ENCODE data around the gene MARCHF9.
A peak's percentile ranks its signal among the peaks of the same experiment; 100 is the strongest.

Gene MARCHF9

DNA sequence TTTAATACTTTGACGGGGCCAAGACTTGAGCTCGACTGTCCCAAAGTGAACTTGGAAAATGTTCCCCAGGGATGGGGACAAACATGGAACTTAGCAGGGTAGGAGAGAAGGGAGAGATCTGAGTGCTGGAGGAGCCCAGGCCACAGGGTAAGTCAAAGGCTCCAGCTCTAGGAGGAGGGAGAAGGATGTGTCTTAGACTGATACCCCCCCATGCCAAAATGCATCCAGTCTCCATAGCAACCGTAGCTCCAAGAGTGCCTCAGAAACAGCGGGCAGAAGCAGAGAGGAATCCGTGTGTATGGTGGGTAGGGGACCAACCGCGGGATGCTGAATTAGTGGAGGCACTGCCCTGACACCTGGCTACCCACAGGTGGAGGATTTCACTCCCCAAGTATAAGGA is 15.5 kb upstream of the MARCHF9 start:
- Mint-ChIP-seq H3K4me1 (peaks cover 36% of the 10 kb centered on the region), H3K4me3 (peak overlapping the region; percentile 46), H3K27me3 (no peaks in the 10 kb centered on the region), H3K27ac (peak overlapping the region; percentile 60), H3K9me3 (no peaks in the 10 kb centered on the region), H3K36me3 (peaks cover 9% of the 10 kb centered on the region)
- no peak for DNase-seq (ENCODE audit: low spot score in 2 of 2)
- no peak for ATAC-seq (ENCODE audit: low read depth)

DNA sequence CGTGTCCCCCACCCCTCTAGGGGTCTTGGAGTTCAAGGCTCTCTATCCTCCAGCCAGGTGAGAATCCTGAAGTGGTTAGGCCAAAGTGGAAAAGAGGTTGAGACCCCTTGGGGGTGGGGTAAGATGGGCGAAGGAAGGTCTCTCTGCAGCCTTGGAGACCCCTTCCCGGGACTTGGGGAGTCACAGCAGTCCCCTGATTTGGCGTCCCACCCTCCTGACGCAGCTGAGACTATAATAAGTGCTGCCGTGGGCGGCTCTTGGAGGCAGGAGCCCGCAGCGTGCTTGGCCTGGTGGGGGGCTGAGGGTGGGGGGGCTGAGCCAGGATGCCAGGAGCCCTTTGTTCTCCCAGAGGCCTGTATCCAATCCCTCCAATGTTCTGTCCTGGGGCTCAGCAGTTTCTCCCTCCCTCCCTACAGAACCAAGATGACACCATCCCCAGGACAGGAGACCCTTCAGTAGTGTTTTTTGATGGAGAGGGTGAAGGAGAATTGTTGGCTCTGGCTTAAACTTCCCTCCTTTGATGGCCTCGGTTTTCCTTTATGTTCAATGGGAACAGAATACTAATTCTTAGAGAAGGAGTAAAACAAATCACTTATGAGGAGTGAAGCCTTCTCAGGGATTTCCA is 14.9 kb upstream of the MARCHF9 start:
- Mint-ChIP-seq H3K4me3 (no peak overlapping the region), H3K4me1 (peaks cover 38% of the 10 kb centered on the region), H3K9me3 (no peaks in the 10 kb centered on the region), H3K27ac (peak overlapping the region; percentile 87), H3K36me3 (peaks cover 7% of the 10 kb centered on the region), H3K27me3 (no peaks in the 10 kb centered on the region)
- ATAC-seq (ENCODE audit: low read depth) (no peak), DNase-seq (ENCODE audit: low spot score in 2 of 2) (no peak)

DNA sequence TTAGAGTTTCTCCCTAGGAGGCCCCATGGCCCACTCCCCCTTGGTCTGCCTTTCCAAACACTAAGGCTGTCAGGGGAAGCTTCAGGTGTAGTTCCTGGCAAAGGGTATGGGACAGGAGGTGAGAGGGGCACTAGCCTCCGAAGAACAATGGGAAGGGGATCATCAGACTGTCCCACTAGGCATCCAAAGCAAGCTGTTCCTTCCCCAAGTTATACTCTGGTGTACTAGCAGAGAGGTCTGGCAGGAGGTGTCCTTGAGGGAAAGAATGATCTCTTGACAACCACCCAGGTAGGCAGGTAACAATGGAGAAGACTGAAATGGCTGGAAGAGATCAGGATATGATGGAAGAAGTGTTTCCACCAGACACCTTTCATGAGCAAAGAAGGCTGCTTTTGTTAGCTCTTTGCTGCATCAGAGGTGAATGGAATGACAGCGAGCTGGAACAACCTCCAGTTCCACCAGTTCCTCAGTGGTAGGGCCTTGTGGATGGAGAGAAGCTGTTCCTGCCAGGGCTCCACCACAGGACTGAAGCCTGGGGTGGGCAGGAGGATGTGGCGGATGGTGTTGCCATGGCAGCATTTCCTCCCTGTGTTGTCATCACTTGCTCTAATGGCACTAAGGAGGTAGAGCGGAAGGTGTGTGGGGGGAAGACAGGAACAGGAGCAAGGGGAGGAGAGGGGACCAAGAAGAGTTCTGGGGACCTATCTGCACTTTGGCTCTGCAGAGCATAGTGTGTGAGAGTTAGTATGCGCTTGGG is 14.1 kb upstream of the MARCHF9 start:
- peak; percentile 37 for ATAC-seq (ENCODE audit: low read depth)
- Mint-ChIP-seq H3K4me1 (peaks cover 43% of the 10 kb centered on the region), H3K27ac (peak overlapping the region; percentile 87), H3K4me3 (peak overlapping the region; percentile 90), H3K27me3 (no peaks in the 10 kb centered on the region), H3K9me3 (no peaks in the 10 kb centered on the region), H3K36me3 (peaks cover 7% of the 10 kb centered on the region)
- peak; percentile 32 to 42 for DNase-seq (ENCODE audit: low spot score in 2 of 2)

DNA sequence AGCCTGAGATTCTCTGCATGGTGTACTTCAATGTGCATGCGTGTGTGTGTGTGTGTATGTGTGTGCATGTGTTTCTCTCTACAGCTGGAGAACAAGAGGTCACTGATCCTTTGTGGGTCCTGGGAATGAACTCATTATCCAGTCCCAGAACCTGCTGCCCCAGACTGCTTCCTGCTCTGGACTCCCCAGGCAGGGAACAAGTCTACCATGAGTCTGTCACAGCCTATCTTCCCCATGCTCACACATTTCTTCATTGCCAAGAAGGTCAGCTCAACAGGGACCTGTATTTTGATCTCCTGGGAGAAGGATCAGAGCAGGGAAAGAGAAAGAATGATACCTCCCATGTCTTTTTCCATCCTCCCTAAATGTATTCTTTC is 13.5 kb upstream of the MARCHF9 start:
- Mint-ChIP-seq H3K4me1 (peaks cover 48% of the 10 kb centered on the region), H3K4me3 (peak overlapping the region; percentile 90)

DNA sequence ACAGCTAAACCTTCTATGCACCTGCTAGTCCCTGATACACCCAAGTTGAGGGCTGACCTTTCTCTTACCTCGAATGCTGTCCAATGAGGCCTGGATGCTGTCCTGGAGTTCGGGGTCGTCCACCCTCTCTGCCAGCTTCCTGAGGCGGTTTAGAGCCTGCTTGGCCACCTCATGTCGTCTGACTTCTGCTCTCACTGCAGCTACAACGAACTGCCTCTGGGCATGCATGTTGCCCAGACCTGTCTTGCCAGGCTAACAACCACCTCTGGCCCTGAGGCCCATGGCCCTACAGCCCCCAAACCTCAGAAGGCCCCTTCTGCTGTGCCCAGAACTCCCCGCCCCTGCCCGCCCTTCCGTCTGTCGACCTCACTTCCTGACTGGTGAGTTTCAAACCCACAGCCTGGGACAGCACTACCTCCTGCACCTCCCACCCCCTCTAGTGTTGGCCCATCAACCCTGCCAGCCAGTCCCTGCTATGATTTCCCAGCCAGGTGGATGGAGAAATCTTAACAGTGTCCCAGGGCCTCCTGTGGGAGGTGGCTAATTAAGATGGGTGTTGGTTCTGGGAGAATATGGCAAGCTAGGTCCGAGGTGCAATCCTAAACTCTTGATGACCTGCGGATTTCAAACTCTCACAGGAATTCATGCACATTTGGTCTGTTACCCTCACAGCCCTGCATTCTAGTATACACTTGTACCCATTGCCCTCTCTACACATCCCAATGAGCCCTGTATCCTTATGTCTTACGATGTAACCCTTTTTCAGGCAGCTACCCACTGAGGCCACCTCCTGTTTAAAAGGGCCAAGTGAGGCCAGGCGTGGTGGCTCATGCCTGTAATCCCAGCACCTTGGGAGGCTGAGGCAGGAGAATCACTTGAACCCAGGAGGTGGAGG is 12.8 kb upstream of the MARCHF9 start:
- Mint-ChIP-seq H3K4me1 (peaks cover 49% of the 10 kb centered on the region), H3K36me3 (peaks cover 9% of the 10 kb centered on the region), H3K27ac (peak overlapping the region; percentile 87), H3K9me3 (no peaks in the 10 kb centered on the region), H3K27me3 (no peaks in the 10 kb centered on the region), H3K4me3 (peak overlapping the region; percentile 90)
- peak; percentile 37 to 67 for DNase-seq (ENCODE audit: low spot score in 2 of 2)
- peak; percentile 54 for ATAC-seq (ENCODE audit: low read depth)

More for the DNA sequence above, 13.5 kb upstream of the MARCHF9 start:
- peaks cover 8% of the 10 kb centered on the region for H3K36me3 Mint-ChIP-seq
- no peak for ATAC-seq (ENCODE audit: low read depth)
- no peaks in the 10 kb centered on the region for H3K9me3 Mint-ChIP-seq
- H3K27ac Mint-ChIP-seq, result peak overlapping the region; percentile 87
- no peak for DNase-seq (ENCODE audit: low spot score in 2 of 2)
- no peaks in the 10 kb centered on the region for H3K27me3 Mint-ChIP-seq

DNA sequence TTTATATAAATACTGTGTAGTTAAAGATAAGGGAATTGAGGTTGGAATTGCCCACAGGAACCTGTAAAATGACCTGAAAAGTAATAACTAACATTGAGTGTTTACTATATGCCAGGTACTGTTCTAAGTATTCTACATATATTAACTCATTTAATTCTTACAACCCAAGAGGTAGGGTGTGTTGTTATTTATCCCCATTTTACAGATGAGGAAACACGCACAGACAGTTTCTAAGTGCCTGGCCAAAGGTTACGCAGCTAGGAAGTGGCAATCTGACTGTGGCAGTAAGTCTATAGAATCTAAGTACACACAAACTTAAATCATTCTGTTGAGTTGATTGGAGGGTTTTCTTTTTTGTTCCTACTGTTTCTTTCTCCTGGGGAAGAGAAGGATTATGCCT is 11.1 kb upstream of the MARCHF9 start:
- Mint-ChIP-seq H3K4me3 (peak overlapping the region; percentile 92), H3K36me3 (peaks cover 18% of the 10 kb centered on the region), H3K27me3 (no peaks in the 10 kb centered on the region), H3K9me3 (no peaks in the 10 kb centered on the region), H3K27ac (peak overlapping the region; percentile 92), H3K4me1 (peaks cover 49% of the 10 kb centered on the region)
- DNase-seq (ENCODE audit: low spot score in 2 of 2) (no peak), ATAC-seq (ENCODE audit: low read depth) (no peak)

DNA sequence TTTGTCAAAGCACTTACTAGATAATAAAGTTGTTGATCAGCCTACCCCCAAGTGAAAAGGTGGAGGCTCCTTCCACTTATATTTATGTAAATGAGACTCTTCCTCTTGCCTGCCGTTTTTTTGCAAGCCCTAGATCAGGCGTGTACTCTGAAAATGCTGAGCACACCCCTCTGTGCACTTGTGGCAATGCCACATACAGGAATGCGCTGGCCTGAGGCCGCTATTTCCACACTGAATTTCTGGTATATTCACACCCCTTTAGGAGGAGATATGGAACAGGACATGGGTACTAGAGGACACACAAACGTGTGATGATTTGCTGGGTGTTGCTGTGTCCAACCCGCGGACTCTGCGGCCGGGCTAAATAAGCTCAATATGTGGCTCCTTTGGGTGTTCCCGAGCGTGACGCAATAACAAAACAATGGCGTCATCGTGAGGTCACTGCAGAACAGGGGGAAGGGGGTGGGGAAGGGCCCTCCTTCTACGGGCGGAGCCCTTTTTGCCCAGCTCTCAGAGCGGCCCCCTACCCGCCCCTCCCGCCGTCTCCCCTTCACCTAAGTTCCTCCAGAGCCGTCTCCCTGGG is 10.6 kb upstream of the MARCHF9 start:
- H3K36me3 Mint-ChIP-seq, result peaks cover 21% of the 10 kb centered on the region
- peak; percentile 65 for ATAC-seq (ENCODE audit: low read depth)
- H3K9me3 Mint-ChIP-seq, result no peaks in the 10 kb centered on the region
- DNase-seq (ENCODE audit: low spot score in 2 of 2), result peak; percentile 80 to 84
- no peaks in the 10 kb centered on the region for H3K27me3 Mint-ChIP-seq
- H3K4me3 Mint-ChIP-seq, result peak overlapping the region; percentile 92
- peaks cover 47% of the 10 kb centered on the region for H3K4me1 Mint-ChIP-seq
- peak overlapping the region; percentile 92 for H3K27ac Mint-ChIP-seq

DNA sequence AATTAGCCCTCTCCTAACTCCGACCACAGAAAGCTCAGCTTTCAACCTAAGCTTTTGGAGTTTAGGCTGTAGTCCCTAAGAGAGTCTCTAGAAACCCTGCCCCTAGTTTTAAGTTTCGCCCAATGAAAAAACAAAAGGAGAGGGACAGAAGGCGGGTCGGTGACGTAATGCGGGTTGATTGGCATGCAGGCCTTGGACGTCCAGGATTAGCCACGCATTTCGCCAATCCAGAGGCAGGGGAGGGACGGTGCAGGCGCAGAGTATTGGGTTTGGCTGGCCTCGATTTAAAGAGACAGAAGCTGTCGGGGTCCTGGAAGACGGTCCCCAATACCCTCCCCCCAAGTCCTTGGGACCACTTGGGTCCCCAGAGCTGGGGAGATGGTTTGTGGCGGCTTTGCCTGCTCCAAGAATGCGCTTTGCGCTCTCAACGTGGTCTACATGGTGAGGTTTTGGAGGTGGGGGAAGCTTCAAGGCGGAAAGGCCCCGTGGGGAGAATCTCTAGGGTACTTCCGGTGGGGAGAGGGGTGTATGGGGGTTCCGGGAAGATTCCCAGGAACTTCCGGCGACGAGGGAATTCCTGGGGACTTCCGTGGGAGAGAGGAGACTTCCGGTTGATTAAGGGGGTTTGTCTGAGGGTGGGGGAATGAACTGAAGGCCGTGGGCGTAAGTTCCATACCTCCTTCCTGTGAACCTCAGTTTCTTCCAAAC is 10.0 kb upstream of the MARCHF9 start, which contains the start of gene TSPAN31:
TSS of gene TSPAN31 (plus strand) at position 263 of the 708 bp plus-strand sequence. CDS start at position 379, 116 bp downstream.
- DNase-seq (ENCODE audit: low spot score in 2 of 2) (peak; percentile 80 to 93), ATAC-seq (ENCODE audit: low read depth) (peak; percentile 79)
- Mint-ChIP-seq H3K9me3 (no peaks in the 10 kb centered on the region), H3K36me3 (peaks cover 20% of the 10 kb centered on the region), H3K27ac (peak within 1 kb of the TSS; percentile 92), H3K27me3 (no peaks in the 10 kb centered on the region), H3K4me1 (peaks cover 45% of the 10 kb centered on the region), H3K4me3 (peak within 1 kb of the TSS; percentile 92)

DNA sequence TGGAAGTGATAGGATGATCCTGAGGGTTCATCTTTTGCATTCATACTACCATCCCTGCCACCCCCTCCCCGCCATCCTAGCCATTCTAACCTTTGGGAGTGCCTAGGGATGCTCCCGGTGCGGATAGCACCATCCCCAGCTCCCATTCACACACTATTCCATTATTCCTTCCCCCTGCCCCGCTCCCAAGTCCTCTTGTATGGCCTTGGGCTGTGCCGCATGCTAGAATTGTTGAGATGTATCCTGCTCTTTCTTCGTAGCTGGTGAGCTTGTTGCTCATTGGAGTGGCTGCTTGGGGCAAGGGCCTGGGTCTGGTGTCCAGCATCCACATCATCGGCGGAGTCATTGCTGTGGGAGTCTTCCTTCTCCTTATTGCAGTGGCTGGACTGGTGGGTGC is 9.4 kb upstream of the MARCHF9 start:
- Mint-ChIP-seq H3K9me3 (no peaks in the 10 kb centered on the region), H3K4me1 (peaks cover 44% of the 10 kb centered on the region)

DNA sequence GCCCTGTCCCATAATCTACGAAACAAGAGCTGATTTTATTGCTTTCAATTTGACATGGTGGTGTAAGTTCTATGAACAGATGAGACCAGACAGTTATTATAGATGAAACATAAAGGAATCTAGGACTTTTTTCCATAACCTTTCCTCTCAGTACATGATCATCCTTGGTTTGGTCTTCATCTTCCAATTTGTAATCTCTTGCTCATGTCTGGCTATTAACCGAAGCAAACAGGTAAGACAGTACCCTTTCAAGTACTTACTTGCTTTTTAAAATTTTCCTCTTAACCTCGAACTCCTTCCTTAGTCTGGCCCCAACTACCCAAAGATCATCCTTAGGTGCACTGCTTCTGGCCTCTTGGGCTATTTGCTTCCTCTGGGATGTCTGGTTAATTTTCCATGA is 8.9 kb upstream of the MARCHF9 start:
- ATAC-seq (ENCODE audit: low read depth), result no peak
- DNase-seq (ENCODE audit: low spot score in 2 of 2), result no peak
- peaks cover 20% of the 10 kb centered on the region for H3K36me3 Mint-ChIP-seq
- no peaks in the 10 kb centered on the region for H3K27me3 Mint-ChIP-seq
- H3K4me1 Mint-ChIP-seq, result peaks cover 39% of the 10 kb centered on the region
- H3K4me3 Mint-ChIP-seq, result peak overlapping the region; percentile 92
- peak overlapping the region; percentile 92 for H3K27ac Mint-ChIP-seq
- H3K9me3 Mint-ChIP-seq, result no peaks in the 10 kb centered on the region

More for the DNA sequence above, 9.4 kb upstream of the MARCHF9 start:
- Mint-ChIP-seq H3K27me3 (no peaks in the 10 kb centered on the region), H3K4me3 (peak overlapping the region; percentile 92), H3K27ac (peak overlapping the region; percentile 92), H3K36me3 (peaks cover 20% of the 10 kb centered on the region)
- ATAC-seq (ENCODE audit: low read depth), result no peak
- DNase-seq (ENCODE audit: low spot score in 2 of 2), result no peak

DNA sequence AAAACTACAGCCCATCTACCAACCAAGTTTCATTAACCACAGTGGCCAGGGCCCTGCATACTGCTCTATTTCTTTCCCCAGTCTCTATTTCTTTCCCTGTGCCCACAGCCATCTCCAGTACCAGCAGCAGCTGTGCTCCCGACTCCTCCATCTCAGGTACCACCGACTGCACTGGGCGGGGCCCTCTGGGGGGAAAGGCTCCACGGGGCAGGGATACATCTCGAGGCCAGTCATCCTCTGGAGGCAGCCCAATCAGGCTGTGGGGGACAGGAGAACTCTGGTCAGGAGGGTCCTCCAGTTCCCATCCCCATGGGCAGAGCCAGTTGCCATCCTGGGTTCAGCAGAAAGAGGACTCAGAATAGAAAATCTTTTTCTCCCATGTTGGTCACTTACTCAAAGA is 5.8 kb upstream of the MARCHF9 start:
- H3K4me3 Mint-ChIP-seq, result no peak overlapping the region
- no peak for ATAC-seq (ENCODE audit: low read depth)

DNA sequence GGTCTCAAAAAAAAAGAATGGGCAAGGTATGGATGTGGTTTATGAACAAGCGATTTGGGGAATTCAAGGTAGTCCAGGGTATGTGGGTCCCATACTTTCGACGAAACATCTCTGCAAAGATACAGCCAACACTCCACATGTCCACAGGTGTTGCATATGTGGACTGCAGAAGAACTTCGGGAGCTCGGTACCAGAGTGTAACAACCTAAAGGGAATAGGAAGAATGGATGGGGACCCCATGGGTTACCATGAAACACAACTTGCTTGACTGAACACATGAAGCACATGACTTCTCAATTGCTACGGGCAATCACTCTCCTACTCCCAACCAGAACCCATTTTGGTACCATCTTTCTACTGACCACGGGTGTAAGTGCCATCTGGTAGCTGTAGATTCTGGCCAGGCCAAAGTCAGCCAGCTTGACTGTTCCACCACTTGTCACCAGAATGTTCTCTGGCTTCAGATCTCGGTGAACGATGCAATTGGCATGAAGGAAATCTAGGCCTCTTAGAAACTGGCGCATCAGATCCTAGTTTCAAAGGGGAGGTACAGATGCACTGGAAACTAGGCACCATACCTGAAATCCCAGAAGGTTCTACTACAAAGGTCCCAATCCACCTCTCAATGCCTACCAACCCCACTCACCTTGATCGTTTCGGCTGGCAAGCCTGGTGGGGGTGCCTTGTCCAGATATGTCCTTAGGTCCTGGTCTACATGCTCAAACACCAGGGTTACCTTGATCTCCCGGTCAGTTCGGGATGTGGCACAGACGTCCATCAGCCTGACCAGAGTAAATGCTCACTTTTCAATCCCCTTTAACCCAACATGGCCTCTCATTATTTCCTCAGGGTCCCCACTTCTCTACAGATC is 4.1 kb upstream of the MARCHF9 start:
- Mint-ChIP-seq H3K36me3 (peaks cover 20% of the 10 kb centered on the region), H3K9me3 (no peaks in the 10 kb centered on the region), H3K4me1 (peaks cover 40% of the 10 kb centered on the region), H3K4me3 (peak overlapping the region; percentile 86), H3K27ac (peak overlapping the region; percentile 85), H3K27me3 (no peaks in the 10 kb centered on the region)
- ATAC-seq (ENCODE audit: low read depth) (no peak), DNase-seq (ENCODE audit: low spot score in 2 of 2) (no peak)

More for the DNA sequence above, 5.8 kb upstream of the MARCHF9 start:
- Mint-ChIP-seq H3K27ac (no peak overlapping the region), H3K4me1 (peaks cover 45% of the 10 kb centered on the region), H3K9me3 (no peaks in the 10 kb centered on the region), H3K36me3 (peaks cover 20% of the 10 kb centered on the region), H3K27me3 (no peaks in the 10 kb centered on the region)
- no peak for DNase-seq (ENCODE audit: low spot score in 2 of 2)

All from memory B cell (primary cell).